Stimulated activated CD4-positive, alpha-beta T cell treated with anti-CD3 and anti-CD28 coated beads, Interleukin-1b, Interleukin-23, amount 100 ng/mL, for 4 hours (primary cell): ENCODE data around the gene WSCD2.

Experiments
- DNase-seq, 2 donors: peaks; one replicate each; pipeline ENCODE4 v3.0.0-alpha.2; 2020; ENCODE audit warnings: low read depth in 2 of 2

WSCD2 gene

DNA sequence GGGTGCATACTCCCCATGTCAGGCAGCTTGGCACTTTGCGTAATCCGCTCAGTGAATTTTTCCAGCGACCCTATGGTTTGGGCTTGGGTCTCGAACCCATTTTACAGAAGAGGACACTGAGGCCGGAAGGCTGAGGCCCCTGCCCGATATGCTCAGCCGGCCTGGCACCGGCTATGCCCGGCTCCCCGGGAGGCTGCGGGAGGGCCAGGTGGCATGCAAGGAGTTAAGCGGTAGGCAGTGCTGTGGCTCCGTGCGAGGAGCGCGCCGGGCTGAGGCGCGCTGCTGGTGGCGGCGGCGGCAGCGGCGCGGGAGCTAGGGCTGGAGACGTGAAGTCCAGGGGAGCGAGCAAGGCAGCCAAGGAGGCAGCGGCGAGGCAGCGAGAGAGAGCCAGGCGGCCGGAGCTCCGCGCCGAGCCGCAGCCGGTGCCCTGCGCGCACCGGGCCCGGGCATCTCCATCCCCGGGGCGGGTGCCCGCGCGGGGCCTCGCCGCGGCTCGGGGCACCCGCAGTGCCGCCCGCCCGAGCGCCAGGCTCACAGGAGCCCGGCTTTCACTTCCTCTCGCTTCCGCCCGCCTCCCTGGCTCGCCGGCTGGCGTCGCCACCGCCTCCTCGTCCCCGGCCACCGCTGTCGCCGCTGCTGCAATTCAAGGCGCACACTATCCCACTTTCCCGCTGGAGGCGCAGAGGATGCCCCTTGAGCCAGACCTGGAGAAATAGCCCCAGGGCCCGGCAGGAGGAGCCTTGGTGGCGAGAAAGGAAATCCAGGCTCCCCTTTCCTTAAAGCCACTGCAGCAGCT is at the start of gene WSCD2:
TSS of gene WSCD2 (plus strand) at position 272 of the 796 bp plus-strand sequence. CDS start 66,545 bp downstream, outside the sequence.
- no peak for DNase-seq

DNA sequence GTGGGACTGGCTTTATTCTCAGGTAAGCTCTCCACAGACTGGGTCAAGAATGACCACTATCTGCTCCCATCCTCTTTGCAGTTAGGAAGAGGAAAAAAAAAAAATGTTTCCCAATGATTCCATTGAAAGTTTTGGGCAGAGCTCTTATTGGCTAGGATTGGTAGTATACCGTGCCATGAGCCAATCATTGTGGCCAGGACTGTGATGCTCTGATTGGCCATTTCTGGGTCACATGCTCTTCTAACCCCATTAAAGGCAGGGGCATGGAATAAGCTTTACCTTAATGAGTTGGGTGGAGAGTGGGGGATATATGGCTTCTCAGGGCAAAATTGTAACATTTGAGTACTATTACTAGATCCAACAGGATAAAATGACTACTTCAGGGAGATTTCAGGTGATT is 49.4 kb upstream of the WSCD2 start:
- DNase-seq, result no peak

DNA sequence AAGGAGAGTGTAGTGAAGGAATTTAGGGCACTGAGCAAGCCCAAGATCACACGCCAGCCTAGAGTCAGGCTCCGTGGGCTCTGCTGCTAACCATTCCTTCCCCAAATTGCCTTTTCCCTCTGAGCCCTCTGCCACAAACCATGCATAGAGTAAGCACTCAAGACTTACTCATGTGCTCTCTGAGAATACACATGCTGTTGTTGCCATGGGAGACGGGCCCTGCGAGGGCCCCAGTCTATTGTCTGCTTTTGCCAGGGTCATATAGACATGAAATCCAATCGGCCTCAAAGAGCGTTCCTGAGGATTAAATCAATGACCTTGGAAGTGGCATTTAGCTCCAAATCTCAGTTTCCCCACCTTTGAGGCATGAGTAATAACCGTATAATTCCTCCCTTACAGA is 48.7 kb upstream of the WSCD2 start:
- DNase-seq, result no peak

DNA sequence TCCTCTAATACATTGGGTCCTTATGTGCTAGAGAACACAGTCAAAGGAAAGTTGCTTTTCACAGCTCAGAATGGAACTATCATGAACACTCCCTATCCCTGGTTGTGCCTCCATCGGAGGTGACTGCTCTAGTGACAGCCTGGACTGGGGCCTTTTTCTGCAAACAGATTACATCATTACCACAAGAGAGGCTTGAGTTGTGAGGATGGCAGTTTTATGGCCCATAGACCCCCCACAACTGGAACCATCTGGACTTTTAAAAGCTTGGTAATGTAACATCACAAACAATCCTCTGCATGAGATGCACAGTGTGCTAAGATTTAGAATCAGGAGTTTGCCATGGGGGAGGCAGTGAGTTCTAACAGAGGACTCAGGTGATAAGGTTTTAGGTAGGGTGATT is 46.6 kb upstream of the WSCD2 start:
- no peak for DNase-seq

DNA sequence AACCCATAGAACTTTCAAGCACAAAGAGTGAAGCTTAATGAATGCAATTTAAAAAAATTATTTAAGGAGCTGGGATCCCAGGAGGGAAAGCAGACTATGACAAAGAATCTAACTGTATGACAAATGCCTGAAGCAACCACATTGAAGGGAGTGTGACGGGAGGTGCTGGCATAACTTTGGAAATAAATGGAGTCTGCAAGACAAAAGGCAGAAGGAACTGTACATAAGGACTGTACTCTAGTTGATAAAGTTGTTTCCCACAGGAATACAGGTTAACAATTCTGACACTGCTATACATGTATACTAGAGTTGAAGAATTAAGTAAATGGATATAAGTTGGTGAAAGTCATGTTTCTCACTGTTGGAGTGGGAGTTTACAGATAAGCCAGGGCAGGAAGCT is 41.2 kb upstream of the WSCD2 start:
- no peak for DNase-seq

DNA sequence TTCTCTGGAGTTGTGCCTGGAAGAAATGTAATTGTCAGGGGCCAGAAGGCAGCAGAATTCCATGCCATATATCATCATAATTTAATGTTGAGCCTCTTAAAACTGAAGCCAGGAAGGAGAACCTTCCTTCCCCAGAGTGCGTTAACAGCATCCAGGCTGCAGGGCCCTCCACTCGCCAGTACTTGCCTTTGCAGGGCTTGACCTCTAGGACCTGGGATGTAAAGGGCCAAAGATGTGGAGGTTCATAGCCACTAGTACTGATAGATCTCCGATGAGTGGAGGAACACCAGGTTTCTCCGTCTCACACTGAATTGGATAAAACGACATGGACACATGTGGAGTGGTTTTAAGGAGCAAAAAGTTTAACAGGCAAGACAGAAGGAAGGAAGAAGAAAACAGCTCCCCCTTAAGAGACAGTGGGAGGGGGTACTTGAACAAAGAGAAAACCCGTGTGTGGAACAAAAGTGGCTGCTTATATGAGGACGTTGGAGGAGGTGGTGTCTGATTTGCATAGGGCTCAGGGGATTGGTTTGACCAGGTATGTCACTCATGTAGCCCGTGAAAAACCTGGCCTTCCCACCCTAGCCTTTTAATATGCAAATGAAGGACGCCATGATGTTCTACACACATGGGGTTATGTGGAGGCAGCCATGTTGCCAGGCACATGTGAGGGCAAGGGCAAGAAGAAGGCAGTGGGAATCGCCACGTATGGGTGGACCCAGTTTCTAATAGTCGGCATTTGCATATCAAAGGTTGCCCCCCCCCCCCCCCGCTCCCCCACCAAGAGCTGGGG is 38.8 kb upstream of the WSCD2 start:
- no peak for DNase-seq

DNA sequence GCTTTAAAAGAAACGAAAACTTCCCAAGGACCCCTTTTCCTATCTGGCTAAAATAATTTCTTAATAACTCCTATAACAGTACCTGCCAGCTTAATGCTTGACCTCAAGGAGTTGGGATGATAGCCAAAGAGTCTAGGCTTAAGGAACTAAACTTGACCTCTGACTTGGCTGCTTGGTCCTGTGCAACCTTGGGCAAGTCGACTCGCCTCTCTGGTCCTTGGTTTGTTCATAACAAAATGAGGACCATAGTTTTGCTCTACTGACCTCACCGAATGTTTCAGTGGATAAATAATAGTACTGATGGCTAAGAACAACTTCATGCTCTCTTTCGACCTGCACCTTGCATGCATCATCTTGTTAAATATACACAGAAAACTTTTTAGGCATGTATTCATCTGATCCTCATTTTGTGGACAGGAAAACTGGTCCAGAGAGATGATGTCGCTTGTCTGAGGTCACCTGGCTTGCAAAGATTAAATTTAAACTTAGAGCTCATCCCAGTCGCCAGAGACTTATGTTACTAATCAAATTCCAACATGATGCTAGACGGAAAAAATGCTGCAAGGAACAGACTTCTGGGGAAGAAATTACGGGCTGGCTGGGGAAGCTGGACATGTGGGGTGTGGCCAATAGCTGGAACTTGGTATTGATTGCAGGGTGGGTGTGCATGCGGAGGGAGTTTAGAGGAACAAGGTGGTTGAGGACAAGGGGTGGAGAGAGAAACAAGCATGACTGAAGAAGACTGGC is 38.0 kb upstream of the WSCD2 start:
- DNase-seq, result no peak

DNA sequence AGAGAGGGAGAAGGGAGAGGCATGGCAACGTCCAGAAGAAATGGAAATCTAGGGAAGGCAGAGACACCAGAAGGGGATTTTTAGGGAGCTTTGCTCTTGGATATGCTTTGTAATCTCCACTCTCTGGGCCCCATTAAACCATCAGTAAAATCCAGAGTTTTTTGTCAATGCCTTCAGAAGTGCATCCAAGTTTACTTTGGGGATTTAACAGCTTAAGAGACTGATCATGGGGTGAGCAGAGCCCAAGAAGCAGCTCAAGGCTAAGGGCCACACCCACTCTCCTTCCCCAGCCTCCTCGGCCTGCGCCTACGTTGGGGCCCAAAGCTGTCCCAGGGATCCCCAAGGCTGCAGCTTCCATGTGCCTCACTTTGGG is 37.4 kb upstream of the WSCD2 start:
- no peak for DNase-seq

DNA sequence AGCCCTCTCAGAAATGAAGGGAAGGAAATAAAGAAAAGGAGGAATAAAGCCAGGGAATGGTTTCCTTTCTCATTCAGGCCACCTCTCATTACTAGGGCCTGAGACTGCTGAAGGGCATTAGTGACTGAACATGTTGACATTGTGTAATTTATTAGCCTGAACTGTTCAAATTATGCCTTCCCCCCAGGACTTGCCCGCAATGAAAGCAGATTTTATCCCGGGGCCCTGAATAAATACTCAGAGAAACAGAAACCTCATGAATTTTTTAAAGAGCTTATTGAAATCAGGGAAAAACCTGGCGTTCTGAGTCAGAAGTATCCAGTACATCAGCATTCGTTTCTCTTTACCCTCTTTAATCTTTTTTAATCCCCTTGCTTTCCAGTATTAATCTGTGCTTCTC is 35.9 kb upstream of the WSCD2 start:
- no peak for DNase-seq

DNA sequence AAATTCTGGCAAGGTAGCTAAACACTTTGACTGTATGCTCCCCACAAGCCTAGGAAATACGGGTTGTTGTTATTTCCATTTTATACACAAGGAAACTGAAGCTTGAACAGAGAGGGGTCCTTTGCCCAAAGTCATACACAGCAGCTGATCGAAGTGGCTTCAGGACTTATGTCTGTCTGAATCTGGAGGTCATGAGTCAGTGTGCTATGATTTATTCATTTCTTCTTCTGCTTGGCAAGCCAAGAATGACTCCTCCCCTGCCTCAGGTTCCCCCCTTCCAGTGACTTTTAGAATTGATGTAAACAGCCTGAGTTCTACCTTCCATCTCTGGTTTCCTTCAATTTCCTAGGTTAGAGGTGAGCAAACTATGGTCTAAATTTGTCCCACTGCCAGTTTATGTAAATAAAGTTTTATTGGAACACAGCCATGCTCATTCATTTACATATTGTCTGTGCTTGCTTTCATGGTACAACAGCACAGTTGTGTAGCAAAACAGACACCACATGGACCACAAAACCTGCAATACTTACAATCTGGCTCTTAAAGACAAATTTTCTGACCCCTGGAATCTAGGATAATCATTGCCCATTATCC is 34.9 kb upstream of the WSCD2 start:
- DNase-seq, result no peak

DNA sequence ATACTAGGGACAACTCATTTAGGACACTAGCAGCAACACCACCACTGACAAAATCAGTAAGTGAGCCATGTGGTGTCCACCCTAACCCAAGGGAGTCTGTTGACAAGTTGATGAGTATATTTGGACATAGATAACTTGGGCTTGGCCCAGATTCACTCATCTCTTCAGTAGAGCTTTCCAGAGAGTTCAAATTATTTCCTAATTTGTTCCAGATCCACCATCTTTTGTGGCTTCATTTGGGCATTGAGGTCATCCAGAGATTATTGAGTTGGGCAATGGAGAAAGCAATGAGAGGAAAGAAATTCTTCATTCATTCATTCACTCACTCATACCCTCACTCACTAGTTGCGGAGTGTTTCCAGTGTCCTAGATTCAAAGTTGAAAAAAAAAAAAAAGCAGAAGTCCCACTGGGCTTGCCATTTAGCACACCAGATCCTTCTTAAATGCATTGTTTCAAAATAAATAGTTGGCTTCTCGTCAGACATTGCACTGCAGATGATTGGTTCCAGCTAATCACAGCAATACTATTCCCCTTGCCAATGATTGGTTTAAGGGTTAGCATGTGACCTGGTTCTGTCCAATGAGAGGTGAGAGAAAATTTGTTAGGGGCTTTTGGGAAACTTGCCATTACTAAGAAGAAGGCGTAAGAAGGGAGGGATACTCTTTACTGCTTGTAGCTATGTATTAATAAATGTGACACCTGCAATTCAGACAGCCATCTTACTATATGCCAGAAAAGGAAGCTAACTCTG is 31.8 kb upstream of the WSCD2 start:
- DNase-seq, result no peak

DNA sequence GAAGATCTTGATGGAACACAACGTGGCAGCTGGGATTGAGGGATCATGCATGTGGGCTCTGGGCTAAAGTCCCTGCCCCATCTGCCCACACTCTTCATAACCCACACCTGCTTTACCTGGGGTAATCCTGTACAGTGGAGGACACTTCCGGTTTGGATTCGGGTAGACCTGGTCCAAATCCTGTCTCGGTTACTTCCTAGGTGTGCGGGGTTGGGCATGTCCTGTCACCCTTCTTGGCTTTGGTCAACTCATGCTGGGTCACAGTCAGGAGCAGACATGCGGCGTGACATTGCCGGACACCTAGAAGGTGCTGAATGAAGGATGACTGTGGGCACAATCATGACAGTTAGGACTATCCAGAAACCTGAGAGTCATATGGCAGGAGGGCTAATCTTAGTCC is 30.7 kb upstream of the WSCD2 start:
- no peak for DNase-seq

DNA sequence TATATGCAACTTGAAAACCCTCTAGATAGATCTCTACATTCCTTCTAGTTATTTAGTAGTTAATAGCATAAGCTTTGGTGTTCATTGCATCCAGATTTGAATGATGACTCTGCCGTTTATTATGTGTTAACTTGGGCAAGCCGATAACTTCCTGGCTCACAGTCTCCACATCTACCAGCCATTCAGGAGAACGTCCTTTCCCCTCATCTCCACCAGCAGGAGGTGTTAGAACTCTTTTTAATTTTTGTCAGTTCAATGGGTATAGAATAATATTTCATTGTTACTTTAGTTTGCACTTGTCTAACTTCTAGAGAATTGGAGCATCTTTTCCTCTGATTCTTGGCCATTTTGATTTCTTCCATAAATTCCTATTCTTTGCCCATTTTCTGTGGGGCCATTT is 30.0 kb upstream of the WSCD2 start:
- no peak for DNase-seq

DNA sequence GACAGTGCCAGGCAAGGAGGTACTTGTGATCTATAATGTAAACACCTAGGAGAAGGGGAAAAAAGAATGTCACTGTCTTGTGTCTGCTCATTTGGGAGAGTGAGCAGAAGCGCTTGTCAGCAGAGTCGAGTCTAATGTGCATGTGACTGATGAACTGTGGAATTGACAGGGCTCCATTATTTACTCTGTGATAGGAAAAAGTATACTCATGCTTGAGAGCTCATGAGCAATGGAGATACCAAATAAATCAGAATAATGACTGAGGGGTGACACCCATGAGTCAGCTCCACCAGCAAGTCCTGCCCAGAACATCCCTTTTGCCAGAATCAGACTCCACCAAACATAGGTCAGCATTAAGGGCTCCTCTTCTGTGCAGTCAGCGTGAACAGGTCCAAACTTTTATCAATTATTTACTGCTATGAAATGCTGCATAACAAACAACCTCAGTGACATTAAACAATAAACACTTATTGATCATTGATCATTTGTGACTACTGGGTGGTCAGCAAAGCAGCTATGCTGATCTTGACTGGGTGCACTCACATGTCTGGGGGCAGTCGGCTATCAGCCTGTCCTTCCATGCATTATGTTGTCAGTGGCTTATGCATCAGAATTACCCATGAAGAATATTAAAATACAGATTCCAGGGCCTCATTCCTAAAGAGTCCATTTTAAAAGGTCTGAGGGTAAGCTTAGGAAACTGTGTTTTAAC is 29.2 kb upstream of the WSCD2 start:
- no peak for DNase-seq

DNA sequence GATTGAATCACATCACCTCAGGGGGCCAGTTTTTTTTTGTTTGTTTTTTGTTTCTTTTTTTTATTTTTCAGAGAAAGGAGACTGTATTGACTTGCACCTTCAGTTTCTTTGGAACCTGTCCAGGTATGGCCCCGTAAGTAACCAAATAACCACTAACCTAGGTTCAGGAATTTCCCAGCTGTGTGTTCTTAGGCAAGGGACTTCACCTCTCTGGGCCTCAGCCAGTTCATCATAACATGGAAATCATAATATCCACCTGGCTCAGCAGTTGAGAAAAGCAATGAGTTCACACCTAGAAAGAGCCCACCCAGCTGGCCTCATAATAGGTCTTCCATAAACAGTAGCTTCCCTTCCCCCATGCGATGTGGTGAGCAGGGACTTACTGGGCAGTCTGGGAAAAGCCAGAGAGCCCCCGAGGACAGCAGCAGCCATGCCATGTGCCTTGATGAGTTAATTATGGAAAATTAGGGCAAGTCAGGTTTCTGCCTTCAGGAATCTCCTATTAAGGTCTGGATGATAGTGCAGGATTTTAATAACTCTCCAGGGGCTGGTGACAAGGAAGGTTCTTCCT is 27.4 kb upstream of the WSCD2 start:
- no peak for DNase-seq

DNA sequence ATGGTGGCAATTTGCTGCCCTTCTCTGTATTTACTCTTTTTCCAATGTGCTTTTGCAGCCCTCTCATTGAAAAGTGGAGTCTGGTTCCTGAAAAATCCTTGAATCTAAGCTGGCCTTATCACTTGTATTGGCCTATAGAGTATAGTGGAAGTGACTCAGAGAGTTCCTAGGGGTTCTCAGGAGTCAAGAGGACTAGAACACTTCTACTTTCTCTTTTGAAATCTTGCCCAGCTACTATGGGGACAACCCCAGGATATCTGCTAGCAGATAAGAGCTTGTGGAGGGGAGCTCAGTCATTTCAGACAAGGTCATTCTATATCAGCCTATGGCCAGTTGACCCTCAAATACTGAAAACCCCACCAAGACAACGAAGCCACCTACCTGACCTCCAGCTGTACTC is 26.7 kb upstream of the WSCD2 start:
- DNase-seq, result no peak

DNA sequence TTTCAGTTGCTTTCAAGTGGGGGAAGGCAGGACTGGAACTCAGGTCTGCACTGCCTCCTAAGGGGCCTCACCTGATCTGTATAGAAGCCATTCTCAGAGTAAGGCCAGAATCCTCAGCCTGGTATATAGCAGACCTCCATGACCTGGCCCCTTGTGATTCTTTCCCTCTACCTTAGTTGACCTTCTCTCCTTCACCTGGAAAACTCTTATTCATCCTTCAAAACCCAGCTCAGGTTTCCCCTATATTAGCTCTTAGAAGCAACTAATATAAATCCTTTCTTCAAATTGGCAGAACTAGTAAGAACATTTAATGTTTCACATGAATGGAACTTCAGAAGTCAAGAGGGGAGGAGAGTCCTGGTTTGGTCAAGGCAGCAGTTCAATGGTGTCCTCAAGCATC is 26.0 kb upstream of the WSCD2 start:
- no peak for DNase-seq

DNA sequence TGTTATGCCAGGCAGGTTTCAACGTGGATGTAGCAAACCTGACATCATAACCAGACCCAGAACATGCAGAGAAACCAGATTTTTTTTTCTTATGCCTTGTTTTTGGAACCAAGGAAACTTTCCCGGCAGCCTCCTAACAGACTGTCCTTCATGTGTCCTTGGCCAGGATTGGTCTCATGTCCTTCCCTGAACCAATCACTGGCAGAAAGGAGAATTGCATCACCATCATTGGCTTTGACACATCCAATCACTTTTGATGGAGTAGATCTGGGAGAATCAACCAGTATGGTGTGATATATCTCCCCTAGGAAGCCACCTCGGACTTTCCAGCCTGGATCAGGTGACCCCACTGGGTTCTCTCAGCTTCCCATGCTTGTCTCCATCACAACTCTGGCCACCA is 25.6 kb upstream of the WSCD2 start:
- no peak for DNase-seq

DNA sequence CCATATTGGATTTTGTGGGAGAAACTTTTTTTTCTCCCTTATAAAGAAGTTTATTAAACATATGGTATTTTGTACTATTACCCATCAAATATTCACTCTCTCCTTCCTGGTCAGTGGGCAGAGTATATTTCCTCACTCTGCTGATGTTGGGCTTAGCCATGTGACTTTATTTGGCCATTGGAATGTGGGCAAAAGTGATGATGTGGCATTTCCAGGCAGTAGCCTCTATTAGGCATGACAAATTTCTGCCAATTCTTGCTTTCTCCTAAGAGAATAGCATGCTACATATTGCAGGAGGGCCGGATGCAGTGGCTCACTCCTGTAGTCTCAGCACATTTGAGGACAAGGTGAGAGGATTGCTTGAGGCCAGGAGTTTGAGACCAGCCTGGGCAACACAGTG is 24.4 kb upstream of the WSCD2 start:
- DNase-seq, result no peak

DNA sequence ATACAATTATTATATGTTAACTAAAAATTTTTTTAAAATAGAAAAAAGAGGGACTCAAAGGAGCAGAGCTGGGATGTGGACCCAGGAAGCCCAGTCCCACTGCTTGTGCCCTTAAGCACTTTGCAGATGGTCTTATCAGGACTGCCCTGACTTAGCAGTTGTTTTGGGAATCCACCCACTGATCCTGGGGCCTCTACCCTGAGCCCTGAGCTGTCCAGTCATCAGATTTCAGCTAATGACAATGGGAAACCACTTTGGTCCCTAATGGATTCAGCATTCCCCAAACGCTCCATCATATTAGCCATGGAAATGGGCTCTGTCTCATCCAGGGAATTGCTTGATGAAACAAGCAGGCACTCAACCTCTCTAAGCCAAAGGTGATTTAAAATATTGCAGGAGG is 22.5 kb upstream of the WSCD2 start:
- DNase-seq, result no peak

DNA sequence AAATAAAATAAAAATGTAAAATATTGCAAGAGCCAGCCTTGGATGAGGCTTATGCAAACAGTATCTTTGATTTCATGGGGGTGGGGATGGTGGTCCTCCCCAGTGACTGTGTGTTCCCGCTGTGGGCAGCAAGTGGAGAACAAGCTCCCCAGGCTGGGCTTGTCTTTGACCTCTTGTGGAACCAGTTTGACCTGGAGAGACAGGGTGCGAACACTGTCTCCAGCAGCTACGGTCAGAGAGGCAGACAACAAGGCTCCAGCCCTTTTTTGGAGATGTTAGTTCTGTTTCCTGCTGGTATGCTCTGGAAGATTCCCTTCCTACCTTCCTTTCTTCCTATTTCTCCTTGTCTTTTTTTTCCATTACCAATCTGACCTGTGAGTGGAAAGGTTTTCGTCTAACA is 21.8 kb upstream of the WSCD2 start:
- DNase-seq, result no peak
